Sciatic nerve (tissue), 2 donors: ENCODE data around the gene GALR3. TPM values are rescaled to one million over a fixed set of nuclear protein-coding genes. Genes with fewer than 3 reads are reported as not detected.
A peak's percentile ranks its signal among the peaks of the same experiment; 100 is the strongest.

Experiments
- ATAC-seq: fragments of 200-7000 bp; cut with Tn5 transposase; one replicate; pipeline ENCODE4 v1.9.1; 2020; ENCODE audit warnings: mild to moderate bottlenecking, moderate library complexity
- DNase-seq: peaks from one replicate; pipeline ENCODE4 v3.0.0-alpha.2; 2020; ENCODE audit warnings: low spot score
- intact Hi-C: fragments of 100-400 bp; cut with DNase I; formaldehyde crosslinking; loops from one replicate; pipeline ENCODE4 v1.14.2; 2022
- total RNA-seq: library from RNA; stranded (reverse); fragmentation: NEBNext Ultra II Directional; extraction: Animal tissue kit (Norgen Biotek cat#: 25700); gene quantifications from one replicate; pipeline ENCODE4 v1.2.1, GENCODE V29; 2021
- donor health status: DM: no; HTN: no; CAD: no.
- donor health status: DM: no; HTN: no; CAD: no.

The GALR3 gene
- total RNA-seq, 1 donor from 2014 or later = not detected

GRCh38 chr22:37817705-37818408 lies 5.3 kb upstream of the GALR3 start:
- intact Hi-C loops = loop anchor here (1.0 kb wide), 1 partner anchor 46 kb away; no protein-coding TSS in a partner anchor
- peak; percentile 93 for ATAC-seq
- peak; percentile 92 for DNase-seq

GRCh38 chr22:37818409-37819104 lies 4.6 kb upstream of the GALR3 start:
- intact Hi-C loops = loop anchor here (1.0 kb wide), 1 partner anchor 46 kb away; no protein-coding TSS in a partner anchor
- peak; percentile 76 for DNase-seq
- ATAC-seq = peak; percentile 53

- ATAC-seq (no peak), DNase-seq (no peak)
- intact Hi-C loops = no loop called here
Measured at GRCh38 chr22:37819105-37819433, 4.1 kb upstream of the GALR3 start.

GRCh38 chr22:37820350-37820749 lies 2.8 kb upstream of the GALR3 start:
- no peak for ATAC-seq
- intact Hi-C loops = no loop called here
- DNase-seq = no peak

- ATAC-seq (no peak), DNase-seq (no peak)
- intact Hi-C loops = no loop called here
Measured at GRCh38 chr22:37822079-37822833, 926 bp upstream of the GALR3 start.

GRCh38 chr22:37824674-37825641 lies 1.8 kb downstream of the GALR3 start:
- ATAC-seq = no peak
- DNase-seq = no peak
- intact Hi-C loops = no loop called here

GRCh38 chr22:37827056-37827455 lies 3.9 kb downstream of the GALR3 start:
- intact Hi-C loops = no loop called here
- peak; percentile 73 for ATAC-seq
- DNase-seq = peak; percentile 72

- intact Hi-C loops = no loop called here
- DNase-seq = no peak
- ATAC-seq = no peak
Measured at GRCh38 chr22:37830093-37830842, 7.1 kb downstream of the GALR3 start.

- intact Hi-C loops = no loop called here
- DNase-seq (no peak), ATAC-seq (no peak)
Measured at GRCh38 chr22:37831472-37831871, 8.3 kb downstream of the GALR3 start.

- DNase-seq (no peak), ATAC-seq (no peak)
- intact Hi-C loops = no loop called here
Measured at GRCh38 chr22:37832022-37832857, 9.1 kb downstream of the GALR3 start.

- intact Hi-C loops = no loop called here
- DNase-seq (no peak), ATAC-seq (no peak)
Measured at GRCh38 chr22:37842015-37842793, 19.0 kb downstream of the GALR3 start.

- intact Hi-C loops = no loop called here
- no peak for DNase-seq
- ATAC-seq = no peak
Measured at GRCh38 chr22:37843741-37844089, 20.5 kb downstream of the GALR3 start.

- no peak for DNase-seq
- intact Hi-C loops = no loop called here
- ATAC-seq = no peak
Measured at GRCh38 chr22:37844904-37845329, 21.7 kb downstream of the GALR3 start.

GRCh38 chr22:37846433-37846832 lies 23.3 kb downstream of the GALR3 start:
- ATAC-seq = no peak
- intact Hi-C loops = no loop called here

GRCh38 chr22:37848587-37849088 lies 25.5 kb downstream of the GALR3 start:
- ATAC-seq = no peak
- intact Hi-C loops = no loop called here
- DNase-seq = no peak

More at GRCh38 chr22:37846433-37846832, 23.3 kb downstream of the GALR3 start:
- DNase-seq = no peak

- peak; percentile 94 for ATAC-seq
- intact Hi-C loops = no loop called here
- peak; percentile 93 for DNase-seq
Measured at GRCh38 chr22:37849089-37849751, 26.0 kb downstream of the GALR3 start, which contains the start of gene EIF3L. Gene EIF3L, plus strand, starts transcription at chr22:37849419. Its CDS starts 31 bp downstream, at chr22:37849450.
